Measurements from ENCODE around the gene HADH.

The HADH gene

GRCh38 chr4:107972605-107973004 is 17.1 kb upstream of the HADH start:
- no peaks in the 10 kb centered on the region for H3K36me3 ChIP-seq (ENCODE audit: control insufficient read depth, insufficient read depth, low read length)
- no peak for DNase-seq
- H3K9me3 ChIP-seq (ENCODE audit: control insufficient read depth, low read length) = no peaks in the 10 kb centered on the region
- no peaks in the 10 kb centered on the region for H3K4me1 ChIP-seq (ENCODE audit: control insufficient read depth, insufficient read depth, low read length, poor library complexity, severe bottlenecking)
- no peak overlapping the region for H3K4me3 ChIP-seq (ENCODE audit: insufficient read depth, low read depth, low read length, poor library complexity, severe bottlenecking)
- no peaks in the 10 kb centered on the region for H3K27me3 ChIP-seq (replicated peaks; ENCODE audit: control insufficient read depth, insufficient read depth, low read length, poor library complexity, severe bottlenecking)
- no peak overlapping the region for H3K27ac ChIP-seq (ENCODE audit: insufficient read depth, low read length, poor library complexity, severe bottlenecking)

GRCh38 chr4:107974523-107974922 is 15.2 kb upstream of the HADH start:
- Histone ChIP-seq H3K36me3 (ENCODE audit: control insufficient read depth, insufficient read depth, low read length) (no peaks in the 10 kb centered on the region), H3K4me3 (ENCODE audit: insufficient read depth, low read depth, low read length, poor library complexity, severe bottlenecking) (no peak overlapping the region), H3K27ac (ENCODE audit: insufficient read depth, low read length, poor library complexity, severe bottlenecking) (no peak overlapping the region), H3K9me3 (ENCODE audit: control insufficient read depth, low read length) (no peaks in the 10 kb centered on the region), H3K4me1 (ENCODE audit: control insufficient read depth, insufficient read depth, low read length, poor library complexity, severe bottlenecking) (no peaks in the 10 kb centered on the region), H3K27me3 (replicated peaks; ENCODE audit: control insufficient read depth, insufficient read depth, low read length, poor library complexity, severe bottlenecking) (no peaks in the 10 kb centered on the region)
- no peak for DNase-seq

- DNase-seq = no peak
- Histone ChIP-seq H3K4me3 (ENCODE audit: insufficient read depth, low read depth, low read length, poor library complexity, severe bottlenecking) (no peak overlapping the region), H3K36me3 (ENCODE audit: control insufficient read depth, insufficient read depth, low read length) (no peaks in the 10 kb centered on the region), H3K27ac (ENCODE audit: insufficient read depth, low read length, poor library complexity, severe bottlenecking) (no peak overlapping the region), H3K27me3 (replicated peaks; ENCODE audit: control insufficient read depth, insufficient read depth, low read length, poor library complexity, severe bottlenecking) (no peaks in the 10 kb centered on the region), H3K9me3 (ENCODE audit: control insufficient read depth, low read length) (peaks cover 9% of the 10 kb centered on the region), H3K4me1 (ENCODE audit: control insufficient read depth, insufficient read depth, low read length, poor library complexity, severe bottlenecking) (no peaks in the 10 kb centered on the region)
These were observed 12.2 kb upstream of the HADH start for GRCh38 chr4:107977482-107977881.

- no peak for DNase-seq
- Histone ChIP-seq H3K27ac (ENCODE audit: insufficient read depth, low read length, poor library complexity, severe bottlenecking) (no peak overlapping the region), H3K36me3 (ENCODE audit: control insufficient read depth, insufficient read depth, low read length) (no peaks in the 10 kb centered on the region), H3K4me3 (ENCODE audit: insufficient read depth, low read depth, low read length, poor library complexity, severe bottlenecking) (no peak overlapping the region), H3K27me3 (replicated peaks; ENCODE audit: control insufficient read depth, insufficient read depth, low read length, poor library complexity, severe bottlenecking) (no peaks in the 10 kb centered on the region), H3K4me1 (ENCODE audit: control insufficient read depth, insufficient read depth, low read length, poor library complexity, severe bottlenecking) (no peaks in the 10 kb centered on the region), H3K9me3 (ENCODE audit: control insufficient read depth, low read length) (peaks cover 9% of the 10 kb centered on the region)
These were observed 11.6 kb upstream of the HADH start for GRCh38 chr4:107977966-107978705.

- H3K27me3 ChIP-seq (replicated peaks; ENCODE audit: control insufficient read depth, insufficient read depth, low read length, poor library complexity, severe bottlenecking) = no peaks in the 10 kb centered on the region
These were observed 10.8 kb upstream of the HADH start for GRCh38 chr4:107978716-107979451.

GRCh38 chr4:107987916-107988762 is 1.6 kb upstream of the HADH start:
- H3K27ac ChIP-seq (ENCODE audit: insufficient read depth, low read length, poor library complexity, severe bottlenecking) = no peak overlapping the region
- no peaks in the 10 kb centered on the region for H3K9me3 ChIP-seq (ENCODE audit: control insufficient read depth, low read length)
- H3K4me3 ChIP-seq (ENCODE audit: insufficient read depth, low read depth, low read length, poor library complexity, severe bottlenecking) = no peak overlapping the region
- DNase-seq = no peak
- peaks cover 8% of the 10 kb centered on the region for H3K4me1 ChIP-seq (ENCODE audit: control insufficient read depth, insufficient read depth, low read length, poor library complexity, severe bottlenecking)
- H3K36me3 ChIP-seq (ENCODE audit: control insufficient read depth, insufficient read depth, low read length) = no peaks in the 10 kb centered on the region
- H3K27me3 ChIP-seq (replicated peaks; ENCODE audit: control insufficient read depth, insufficient read depth, low read length, poor library complexity, severe bottlenecking) = no peaks in the 10 kb centered on the region

More at GRCh38 chr4:107978716-107979451, 10.8 kb upstream of the HADH start:
- Histone ChIP-seq H3K4me3 (ENCODE audit: insufficient read depth, low read depth, low read length, poor library complexity, severe bottlenecking) (no peak overlapping the region), H3K4me1 (ENCODE audit: control insufficient read depth, insufficient read depth, low read length, poor library complexity, severe bottlenecking) (no peaks in the 10 kb centered on the region), H3K9me3 (ENCODE audit: control insufficient read depth, low read length) (peaks cover 9% of the 10 kb centered on the region), H3K27ac (ENCODE audit: insufficient read depth, low read length, poor library complexity, severe bottlenecking) (no peak overlapping the region), H3K36me3 (ENCODE audit: control insufficient read depth, insufficient read depth, low read length) (no peaks in the 10 kb centered on the region)
- DNase-seq = no peak

GRCh38 chr4:107988763-107989035 is 990 bp upstream of the HADH start:
- Histone ChIP-seq H3K27me3 (replicated peaks; ENCODE audit: control insufficient read depth, insufficient read depth, low read length, poor library complexity, severe bottlenecking) (no peaks in the 10 kb centered on the region), H3K4me3 (ENCODE audit: insufficient read depth, low read depth, low read length, poor library complexity, severe bottlenecking) (no peak overlapping the region), H3K4me1 (ENCODE audit: control insufficient read depth, insufficient read depth, low read length, poor library complexity, severe bottlenecking) (peaks cover 8% of the 10 kb centered on the region), H3K9me3 (ENCODE audit: control insufficient read depth, low read length) (no peaks in the 10 kb centered on the region), H3K36me3 (ENCODE audit: control insufficient read depth, insufficient read depth, low read length) (no peaks in the 10 kb centered on the region), H3K27ac (ENCODE audit: insufficient read depth, low read length, poor library complexity, severe bottlenecking) (no peak overlapping the region)
- no peak for DNase-seq

- Histone ChIP-seq H3K27ac (ENCODE audit: insufficient read depth, low read length, poor library complexity, severe bottlenecking) (peak overlapping the region; percentile 41), H3K27me3 (replicated peaks; ENCODE audit: control insufficient read depth, insufficient read depth, low read length, poor library complexity, severe bottlenecking) (no peaks in the 10 kb centered on the region), H3K9me3 (ENCODE audit: control insufficient read depth, low read length) (no peaks in the 10 kb centered on the region), H3K36me3 (ENCODE audit: control insufficient read depth, insufficient read depth, low read length) (no peaks in the 10 kb centered on the region), H3K4me1 (ENCODE audit: control insufficient read depth, insufficient read depth, low read length, poor library complexity, severe bottlenecking) (peaks cover 8% of the 10 kb centered on the region), H3K4me3 (ENCODE audit: insufficient read depth, low read depth, low read length, poor library complexity, severe bottlenecking) (peak overlapping the region; percentile 86)
- DNase-seq = no peak
These were observed 540 bp upstream of the HADH start for GRCh38 chr4:107989162-107989536.

GRCh38 chr4:107991945-107992630 is 2.4 kb downstream of the HADH start:
- no peak for DNase-seq
- Histone ChIP-seq H3K9me3 (ENCODE audit: control insufficient read depth, low read length) (no peaks in the 10 kb centered on the region), H3K4me1 (ENCODE audit: control insufficient read depth, insufficient read depth, low read length, poor library complexity, severe bottlenecking) (peaks cover 8% of the 10 kb centered on the region), H3K4me3 (ENCODE audit: insufficient read depth, low read depth, low read length, poor library complexity, severe bottlenecking) (no peak overlapping the region), H3K27me3 (replicated peaks; ENCODE audit: control insufficient read depth, insufficient read depth, low read length, poor library complexity, severe bottlenecking) (no peaks in the 10 kb centered on the region), H3K27ac (ENCODE audit: insufficient read depth, low read length, poor library complexity, severe bottlenecking) (no peak overlapping the region), H3K36me3 (ENCODE audit: control insufficient read depth, insufficient read depth, low read length) (no peaks in the 10 kb centered on the region)
